Cardiac atrium fibroblast (primary cell): ENCODE data around the gene ADRB1. TPM values are rescaled to one million over a fixed set of nuclear protein-coding genes. Genes with fewer than 3 reads are reported as not detected.

Experiments
- total RNA-seq: library from RNA; depleted of rRNA; stranded (reverse); fragments of >200 nt; gene quantifications from 2 replicates; pipeline ENCODE4 v1.2.3, GENCODE V29; 2015

Gene ADRB1
- total RNA-seq, result not detected in 2 replicates

DNA sequence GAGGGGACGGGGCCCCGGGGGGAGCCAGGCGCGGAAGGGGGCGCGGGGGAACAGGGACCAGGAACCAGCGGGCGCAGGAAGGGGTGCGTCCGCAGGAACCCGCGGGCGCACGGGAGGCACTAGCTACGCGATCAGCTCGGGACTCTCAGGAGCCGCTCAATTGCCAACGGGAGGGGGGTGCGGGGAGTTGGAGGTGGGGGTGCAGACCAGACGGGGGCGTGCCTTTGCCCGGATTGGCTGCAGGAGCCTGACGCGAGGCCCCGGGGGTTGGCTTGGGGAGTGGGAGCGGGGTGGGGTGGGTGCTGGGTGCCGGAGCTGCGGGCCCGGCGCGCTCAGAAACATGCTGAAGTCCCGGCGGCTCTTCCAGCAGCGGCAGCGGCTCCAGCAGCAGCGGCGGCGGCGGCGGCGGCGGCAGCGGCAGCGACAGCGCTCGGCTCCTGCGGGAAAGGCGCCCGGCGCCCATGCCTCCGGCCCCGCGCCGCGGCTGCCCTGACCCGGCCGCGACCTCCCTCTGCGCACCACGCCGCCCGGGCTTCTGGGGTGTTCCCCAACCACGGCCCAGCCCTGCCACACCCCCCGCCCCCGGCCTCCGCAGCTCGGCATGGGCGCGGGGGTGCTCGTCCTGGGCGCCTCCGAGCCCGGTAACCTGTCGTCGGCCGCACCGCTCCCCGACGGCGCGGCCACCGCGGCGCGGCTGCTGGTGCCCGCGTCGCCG lies at the start of gene ADRB1:
ADRB1 (plus strand) TSS at position 335 of the 715 bp plus-strand sequence; CDS start at position 602, 267 bp downstream.

Other genes with a start within 250 kb of the ADRB1 start
- gene DCLRE1A, start 189.8 kb upstream of the ADRB1 start, total RNA-seq, result 0.54 and 3.2 TPM in 2 replicates
- 6.3 and 9.2 TPM in 2 replicates for gene NHLRC2, start 189.2 kb upstream of the ADRB1 start, total RNA-seq
- gene CCDC186, start 130.3 kb downstream of the ADRB1 start, total RNA-seq, result 6.1 and 10.4 TPM in 2 replicates
- 0.16 and 1.1 TPM in 2 replicates for gene TDRD1, start 135.5 kb downstream of the ADRB1 start, total RNA-seq
- gene VWA2, start 195.4 kb downstream of the ADRB1 start, total RNA-seq, result not detected in 2 replicates